ENCODE measurements around the gene IDE. TPM values are rescaled to one million over a fixed set of nuclear protein-coding genes. Genes with fewer than 3 reads are reported as not detected.

The IDE gene
- polyA plus RNA-seq, 3 donors: 10.7 to 21.8 (median 15.6) TPM

DNA sequence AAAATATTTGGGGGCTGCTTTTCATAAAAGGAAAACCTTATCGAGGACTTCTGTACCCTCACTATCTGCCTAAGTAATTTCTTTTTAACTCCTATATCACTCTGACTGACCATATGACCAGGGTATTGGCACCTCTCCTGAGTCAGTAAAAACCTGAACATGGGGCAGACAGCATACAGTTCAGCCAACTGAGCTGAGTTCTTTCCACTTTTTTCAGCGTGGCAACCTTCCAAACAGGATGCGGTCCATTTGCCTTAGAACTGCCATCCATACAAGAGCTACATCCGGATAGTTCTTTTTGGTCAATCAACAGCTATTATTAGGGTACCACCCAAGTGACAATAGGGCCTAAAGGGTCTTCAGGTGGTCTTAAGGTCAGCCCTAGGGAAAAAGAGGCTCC is 160.4 kb downstream of the IDE start:
- Mint-ChIP-seq H3K4me1 (no peaks in the 10 kb centered on the region), H3K27ac (no peak overlapping the region), H3K36me3 (no peaks in the 10 kb centered on the region), H3K27me3 (ENCODE audit: low read depth in 3 of 3) (peaks cover 0 to 3% (median 3%) of the 10 kb centered on the region in 3 donors), H3K4me3 (no peak overlapping the region), H3K9me3 (peaks cover 5 to 25% (median 15%) of the 10 kb centered on the region in 7 donors)
- TF ChIP-seq, protein P1, sequence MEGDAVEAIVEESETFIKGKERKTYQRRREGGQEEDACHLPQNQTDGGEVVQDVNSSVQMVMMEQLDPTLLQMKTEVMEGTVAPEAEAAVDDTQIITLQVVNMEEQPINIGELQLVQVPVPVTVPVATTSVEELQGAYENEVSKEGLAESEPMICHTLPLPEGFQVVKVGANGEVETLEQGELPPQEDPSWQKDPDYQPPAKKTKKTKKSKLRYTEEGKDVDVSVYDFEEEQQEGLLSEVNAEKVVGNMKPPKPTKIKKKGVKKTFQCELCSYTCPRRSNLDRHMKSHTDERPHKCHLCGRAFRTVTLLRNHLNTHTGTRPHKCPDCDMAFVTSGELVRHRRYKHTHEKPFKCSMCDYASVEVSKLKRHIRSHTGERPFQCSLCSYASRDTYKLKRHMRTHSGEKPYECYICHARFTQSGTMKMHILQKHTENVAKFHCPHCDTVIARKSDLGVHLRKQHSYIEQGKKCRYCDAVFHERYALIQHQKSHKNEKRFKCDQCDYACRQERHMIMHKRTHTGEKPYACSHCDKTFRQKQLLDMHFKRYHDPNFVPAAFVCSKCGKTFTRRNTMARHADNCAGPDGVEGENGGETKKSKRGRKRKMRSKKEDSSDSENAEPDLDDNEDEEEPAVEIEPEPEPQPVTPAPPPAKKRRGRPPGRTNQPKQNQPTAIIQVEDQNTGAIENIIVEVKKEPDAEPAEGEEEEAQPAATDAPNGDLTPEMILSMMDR (IDR thresholded peaks at IDR 0.05): no peak
- Histone ChIP-seq H3K4me2 (replicated peaks; ENCODE audit: extremely low read depth, low read length, poor library complexity, severe bottlenecking) (no peak overlapping the region), H2AFZ (ENCODE audit: insufficient read depth, low read depth, low read length, poor library complexity, severe bottlenecking) (no peak overlapping the region), H3K9ac (ENCODE audit: insufficient read depth, low read length, poor library complexity, severe bottlenecking) (no peak overlapping the region), H3K4me1 (ENCODE audit: control insufficient read depth in 1 of 2, insufficient read depth in 2 of 2, low read length in 2 of 2) (no peaks in the 10 kb centered on the region), H3K4me3 (replicated peaks in 1 of 3; ENCODE audit: low read depth in 2 of 3, low read length in 3 of 3) (no peak overlapping the region), H3K79me2 (ENCODE audit: insufficient read depth, low read length) (no peaks in the 10 kb centered on the region), H3K36me3 (replicated peaks in 1 of 2; ENCODE audit: control insufficient read depth in 1 of 2, insufficient read depth in 2 of 2, low read length in 2 of 2) (no peaks in the 10 kb centered on the region), H3K27me3 (ENCODE audit: control insufficient read depth in 2 of 2, insufficient read depth in 2 of 2, low read length in 2 of 2) (no peaks in the 10 kb centered on the region), H3K27ac (ENCODE audit: low read depth in 1 of 2, low read length in 2 of 2) (no peak overlapping the region), H4K20me1 (ENCODE audit: insufficient read depth, low read length) (no peaks in the 10 kb centered on the region), H3K9me3 (replicated peaks in 1 of 2; ENCODE audit: control insufficient read depth in 1 of 2, insufficient read depth in 1 of 2, low read length in 2 of 2) (peaks cover 0 to 10% of the 10 kb centered on the region in 2 donors)
- intact Hi-C loops (cut with micrococcal nuclease): no loop called here
- 60% methylated on average over 1 of the region's 4 CpGs for WGBS (ENCODE audit: insufficient coverage)
- DNase-seq: no peak

DNA sequence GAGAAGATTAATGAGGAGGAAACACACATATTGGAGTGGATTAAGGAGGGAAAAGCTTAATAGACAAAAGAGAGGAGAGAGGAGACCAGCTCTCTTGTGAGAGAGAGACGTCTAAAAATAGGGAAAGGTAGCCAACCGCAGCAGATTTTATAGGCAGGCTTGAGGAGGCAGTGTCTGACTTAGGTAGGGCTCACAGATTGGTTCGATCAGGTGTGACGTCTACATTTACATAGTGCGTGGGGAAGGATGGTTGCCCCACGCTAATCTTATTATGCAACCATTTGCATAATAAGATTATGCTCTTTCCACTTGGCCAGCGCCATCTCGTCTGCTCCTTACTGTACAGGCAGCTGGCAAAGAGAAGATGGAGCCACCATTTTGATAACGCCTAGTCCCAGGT is 160.9 kb downstream of the IDE start:
- Mint-ChIP-seq H3K4me1 (no peaks in the 10 kb centered on the region), H3K27me3 (ENCODE audit: low read depth in 3 of 3) (peaks cover 0 to 3% (median 3%) of the 10 kb centered on the region in 3 donors), H3K9me3 (peaks cover 5 to 25% (median 15%) of the 10 kb centered on the region in 7 donors), H3K36me3 (no peaks in the 10 kb centered on the region), H3K4me3 (no peak overlapping the region), H3K27ac (no peak overlapping the region)
- no peak overlapping the region for H2AFZ ChIP-seq (ENCODE audit: insufficient read depth, low read depth, low read length, poor library complexity, severe bottlenecking)
- no peak overlapping the region for H3K4me3 ChIP-seq (replicated peaks in 1 of 3; ENCODE audit: low read depth in 2 of 3, low read length in 3 of 3)
- no peaks in the 10 kb centered on the region for H4K20me1 ChIP-seq (ENCODE audit: insufficient read depth, low read length)
- TF ChIP-seq, protein P1 (IDR thresholded peaks at IDR 0.05): no peak
- H3K4me2 ChIP-seq (replicated peaks; ENCODE audit: extremely low read depth, low read length, poor library complexity, severe bottlenecking): no peak overlapping the region
- no peaks in the 10 kb centered on the region for H3K27me3 ChIP-seq (ENCODE audit: control insufficient read depth in 2 of 2, insufficient read depth in 2 of 2, low read length in 2 of 2)
- H3K9me3 ChIP-seq (replicated peaks in 1 of 2; ENCODE audit: control insufficient read depth in 1 of 2, insufficient read depth in 1 of 2, low read length in 2 of 2): peaks cover 0 to 9% of the 10 kb centered on the region in 2 donors
- no peak overlapping the region for H3K27ac ChIP-seq (ENCODE audit: low read depth in 1 of 2, low read length in 2 of 2)
- DNase-seq: no peak
- H3K79me2 ChIP-seq (ENCODE audit: insufficient read depth, low read length): no peaks in the 10 kb centered on the region
- intact Hi-C loops (cut with micrococcal nuclease): no loop called here
- H3K9ac ChIP-seq (ENCODE audit: insufficient read depth, low read length, poor library complexity, severe bottlenecking): no peak overlapping the region
- H3K36me3 ChIP-seq (replicated peaks in 1 of 2; ENCODE audit: control insufficient read depth in 1 of 2, insufficient read depth in 2 of 2, low read length in 2 of 2): no peaks in the 10 kb centered on the region
- 90% methylated on average over 9 of the region's 9 CpGs for WGBS (ENCODE audit: insufficient coverage)
- peaks cover 0 to 1% of the 10 kb centered on the region in 2 donors for H3K4me1 ChIP-seq (ENCODE audit: control insufficient read depth in 1 of 2, insufficient read depth in 2 of 2, low read length in 2 of 2)

Measured in CD14-positive monocyte (primary cell).